ENCODE measurements around the gene SF3A1.

The SF3A1 gene

GRCh38 chr22:30317778-30318177 is 38.9 kb downstream of the SF3A1 start:
- TF ChIP-seq CTCF (IDR thresholded peaks at IDR 0.05; ENCODE audit: control extremely low read depth, extremely low read depth, low read depth, missing control alignments): no peak
- ChIA-PET CTCF (no interaction called here), POLR2A (no interaction called here)
- no peak for DNase-seq (ENCODE audit: extremely low spot score)

GRCh38 chr22:30315962-30316576 is 40.6 kb downstream of the SF3A1 start:
- ChIA-PET POLR2A (no interaction called here), CTCF (interaction anchor here (1.1 to 22.3 kb wide), 4 partner anchors 9 to 29 kb away, joined by 3 to 268 read pairs (median 8); partner anchors contain the start of genes CASTOR1 and TBC1D10A)
- no peak for TF ChIP-seq CTCF (IDR thresholded peaks at IDR 0.05; ENCODE audit: control extremely low read depth, extremely low read depth, low read depth, missing control alignments)
- no peak for DNase-seq (ENCODE audit: extremely low spot score)

DNA sequence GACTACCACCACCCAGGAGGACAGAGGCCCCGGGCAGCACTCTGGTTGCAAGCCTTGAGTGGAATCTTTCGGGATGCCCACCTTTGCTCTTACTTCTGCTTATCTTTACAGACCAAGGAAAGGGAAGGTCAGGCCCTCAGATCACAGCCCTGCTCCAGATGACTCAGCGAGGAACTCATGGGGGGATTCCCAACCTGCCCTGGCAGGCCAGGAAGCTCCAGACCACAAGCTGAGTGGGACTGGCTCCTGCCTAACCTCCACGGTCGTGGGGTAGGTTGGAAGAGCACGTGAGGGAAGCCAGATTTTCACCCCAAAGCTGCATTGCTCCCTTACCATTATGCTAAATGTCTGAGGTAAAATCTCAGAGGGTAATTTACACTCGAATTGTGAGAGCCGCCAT is 41.8 kb downstream of the SF3A1 start:
- POLR2A ChIA-PET: interaction anchor here (1.0 kb wide), 1 partner anchor 12 kb away, joined by 6 read pairs; the partner anchor contains the start of gene TBC1D10A

GRCh38 chr22:30313527-30314363 is 42.9 kb downstream of the SF3A1 start:
- no peak for DNase-seq (ENCODE audit: extremely low spot score)
- ChIA-PET POLR2A (interaction anchor here (0.6 to 1.2 kb wide), 2 partner anchors 13 to 28 kb away, joined by 3 read pairs; partner anchors contain the start of gene TBC1D10A), CTCF (interaction anchor here (1.0 to 22.3 kb wide), 6 partner anchors 11 to 73 kb away, joined by 3 to 268 read pairs (median 4); partner anchors contain the start of genes CASTOR1, RNF215 and TBC1D10A)
- TF ChIP-seq CTCF (IDR thresholded peaks at IDR 0.05; ENCODE audit: control extremely low read depth, extremely low read depth, low read depth, missing control alignments): no peak

More for the DNA sequence above, 41.8 kb downstream of the SF3A1 start:
- TF ChIP-seq CTCF (IDR thresholded peaks at IDR 0.05; ENCODE audit: control extremely low read depth, extremely low read depth, low read depth, missing control alignments): no peak
- CTCF ChIA-PET: interaction anchor here (0.8 to 22.3 kb wide), 5 partner anchors 10 to 28 kb away, joined by 4 to 268 read pairs (median 7); partner anchors contain the start of genes CASTOR1 and TBC1D10A
- DNase-seq (ENCODE audit: extremely low spot score): peak; percentile 45

DNA sequence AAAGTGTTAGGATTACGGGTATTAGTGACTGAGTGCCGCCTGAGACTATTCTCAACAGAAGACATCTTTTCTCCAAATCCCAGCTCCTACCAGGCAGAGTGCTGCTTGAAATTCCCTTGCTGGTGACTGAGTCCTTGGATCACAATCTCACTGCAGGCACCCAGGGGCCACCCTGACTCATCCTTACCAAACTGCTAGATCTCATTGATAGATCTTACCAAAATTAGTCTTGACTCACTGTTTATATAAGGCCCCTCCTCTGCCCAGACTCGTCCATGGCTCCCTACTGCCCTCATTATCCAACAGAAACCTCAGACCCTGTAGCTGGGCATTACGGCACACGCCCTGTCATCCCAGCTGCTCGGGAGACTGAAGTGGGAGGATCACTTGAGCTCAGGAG is 44.6 kb downstream of the SF3A1 start:
- ChIA-PET POLR2A (no interaction called here), CTCF (interaction anchor here (1.6 to 22.3 kb wide), 2 partner anchors 25 to 48 kb away, joined by 5 to 268 read pairs; partner anchors contain the start of gene CASTOR1)
- DNase-seq (ENCODE audit: extremely low spot score): no peak
- TF ChIP-seq CTCF (IDR thresholded peaks at IDR 0.05; ENCODE audit: control extremely low read depth, extremely low read depth, low read depth, missing control alignments): no peak
